ENCODE measurements around the gene MAML1. TPM values are rescaled to one million over a fixed set of nuclear protein-coding genes. Genes with fewer than 3 reads are reported as not detected.
A peak's percentile ranks its signal among the peaks of the same experiment; 100 is the strongest.
"Not testable (repeated sequence)": the region's sequence is repeated elsewhere in the genome, so short reads cannot be mapped to it uniquely, and the experiment has no call there.

Gene MAML1
- 10 to 100 TPM in 5 of 8 experiments, 1 to 10 TPM in 3; 7.7 to 37.5 (median 13.2) TPM for total RNA-seq

GRCh38 chr5:179732412-179732917 lies at the start of gene MAML1:
Gene MAML1, plus strand, starts transcription at chr5:179732822. Its CDS starts 291 bp downstream, at chr5:179733113.
- Histone ChIP-seq H3K4me1 (replicated peaks in 1 of 2) (peaks cover 6 to 12% of the 10 kb centered on the region in 2 donors), H3K27ac (peak within 1 kb of the TSS; percentile 91 to 95), H3K4me3 (peak within 1 kb of the TSS; percentile 65 to 91 (median 73))
- 0 to 20% (median 0%) methylated on average over 1 to 8 of the region's 41 CpGs; no CpG with 5 or more reads in 2 of the 10 experiments for WGBS, 10 experiments
- in situ Hi-C loops (cut with MboI; ENCODE audit: low pct_unique_long_range_greater_than_20kb in 2 of 9, low sequenced_read_pairs in 9 of 9, unreplicated experiment in 9 of 9), result no loop called here
- ATAC-seq (replicated peaks in 6 of 8), result peak; percentile 89 to 98 (median 97)

- H3K4me1 ChIP-seq (replicated peaks in 1 of 2); in situ Hi-C loops (cut with MboI; ENCODE audit: low pct_unique_long_range_greater_than_20kb in 2 of 9, low sequenced_read_pairs in 9 of 9, unreplicated experiment in 9 of 9); ATAC-seq (replicated peaks in 6 of 8); H3K27ac ChIP-seq; H3K4me3 ChIP-seq: not testable (repeated sequence)
- 73 to 100% (median 83%) methylated on average over 3 to 9 of the region's 9 CpGs; no CpG with 5 or more reads in 3 of the 10 experiments for whole genome bisulfite sequencing, 10 experiments
Observed at GRCh38 chr5:179689212-179689611, 43.4 kb upstream of the MAML1 start.

DNA sequence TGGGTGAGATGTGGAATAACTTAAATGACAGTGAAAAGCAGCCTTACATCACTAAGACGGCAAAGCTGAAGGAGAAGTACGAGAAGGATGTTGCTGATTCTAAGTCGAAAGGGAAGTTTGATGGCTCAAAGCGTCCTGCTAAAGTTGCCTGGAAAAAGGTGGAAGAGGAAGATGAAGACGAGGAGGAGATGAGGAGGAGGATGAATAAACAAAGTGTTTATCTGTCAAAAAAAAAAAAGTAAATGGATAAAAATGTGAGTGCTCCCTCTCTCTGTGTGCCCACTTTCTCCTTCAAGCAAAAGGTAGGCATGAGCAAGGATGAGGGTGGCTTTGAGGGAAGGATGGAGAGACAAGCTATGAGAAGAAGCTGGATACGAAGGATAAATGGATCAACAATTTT lies 38.1 kb upstream of the MAML1 start:
- Histone ChIP-seq H3K4me1 (replicated peaks in 1 of 2) (peaks cover 9 to 11% of the 10 kb centered on the region in 2 donors), H3K4me3 (no peak overlapping the region), H3K27ac (no peak overlapping the region)
- WGBS, 10 experiments, result 67 to 100% (median 91%) methylated on average over 1 to 6 of the region's 6 CpGs
- no peak for ATAC-seq (replicated peaks in 6 of 8)
- in situ Hi-C loops (cut with MboI; ENCODE audit: low pct_unique_long_range_greater_than_20kb in 2 of 9, low sequenced_read_pairs in 9 of 9, unreplicated experiment in 9 of 9), result no loop called here

DNA sequence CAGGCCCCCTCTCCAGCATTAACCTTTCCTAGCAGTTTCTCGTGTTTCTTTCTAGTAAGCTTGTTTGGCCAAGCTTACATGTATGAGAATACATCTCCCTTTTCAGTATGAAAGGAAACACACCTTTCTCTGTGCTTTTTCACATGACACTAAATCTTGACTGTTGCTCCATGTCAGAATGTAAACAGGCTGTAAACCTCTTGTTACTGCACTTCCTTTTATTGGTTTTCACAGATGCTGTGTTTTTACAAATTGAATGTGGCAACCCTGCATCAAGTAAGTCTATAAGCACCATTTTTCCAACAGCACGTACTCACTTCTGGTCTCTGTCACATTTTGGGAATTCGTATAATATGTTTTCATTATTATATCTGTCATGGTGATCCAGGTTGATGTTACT lies 36.0 kb upstream of the MAML1 start:
- Histone ChIP-seq H3K4me1 (replicated peaks in 1 of 2) (peaks cover 16 to 17% of the 10 kb centered on the region in 2 donors), H3K27ac (no peak overlapping the region), H3K4me3 (no peak overlapping the region)
- 88 to 100% (median 92%) methylated on average over 1 to 3 of the region's 3 CpGs; no CpG with 5 or more reads in 1 of the 10 experiments for WGBS, 10 experiments
- in situ Hi-C loops (cut with MboI; ENCODE audit: low pct_unique_long_range_greater_than_20kb in 2 of 9, low sequenced_read_pairs in 9 of 9, unreplicated experiment in 9 of 9), result no loop called here
- no peak for ATAC-seq (replicated peaks in 6 of 8)

GRCh38 chr5:179697108-179697507 lies 35.5 kb upstream of the MAML1 start:
- in situ Hi-C loops (cut with MboI; ENCODE audit: low pct_unique_long_range_greater_than_20kb in 2 of 9, low sequenced_read_pairs in 9 of 9, unreplicated experiment in 9 of 9), result no loop called here
- Histone ChIP-seq H3K27ac (peak overlapping the region in 1 of 2 donors; percentile 97), H3K4me1 (replicated peaks in 1 of 2) (peaks cover 16 to 17% of the 10 kb centered on the region in 2 donors), H3K4me3 (no peak overlapping the region)
- WGBS, 10 experiments, result 75 to 100% (median 100%) methylated on average over 1 to 2 of the region's 2 CpGs
- no peak for ATAC-seq (replicated peaks in 6 of 8)

GRCh38 chr5:179697543-179697942 lies 35.1 kb upstream of the MAML1 start:
- ATAC-seq (replicated peaks in 6 of 8); in situ Hi-C loops (cut with MboI; ENCODE audit: low pct_unique_long_range_greater_than_20kb in 2 of 9, low sequenced_read_pairs in 9 of 9, unreplicated experiment in 9 of 9): not testable (repeated sequence)
- H3K4me1 ChIP-seq (replicated peaks in 1 of 2), result peaks cover 16 to 17% of the 10 kb centered on the region in 2 donors
- peak overlapping the region; percentile 86 to 97 for H3K27ac ChIP-seq
- H3K4me3 ChIP-seq, result peak overlapping the region; percentile 50 to 94 (median 84)
- WGBS, 10 experiments, result 89 to 100% (median 100%) methylated on average over 1 to 8 of the region's 15 CpGs; no CpG with 5 or more reads in 3 of the 10 experiments

GRCh38 chr5:179697993-179698934 lies 34.4 kb upstream of the MAML1 start:
- Histone ChIP-seq H3K4me1 (replicated peaks in 1 of 2) (peaks cover 16 to 17% of the 10 kb centered on the region in 2 donors), H3K27ac (peak overlapping the region; percentile 94 to 97), H3K4me3 (peak overlapping the region; percentile 79 to 94 (median 84))
- ATAC-seq (replicated peaks in 6 of 8), result peak; percentile 85 to 95 (median 94)
- WGBS, 10 experiments, result 0 to 80% (median 21%) methylated on average over 1 to 14 of the region's 72 CpGs; no CpG with 5 or more reads in 1 of the 10 experiments
- in situ Hi-C loops (cut with MboI; ENCODE audit: low pct_unique_long_range_greater_than_20kb in 2 of 9, low sequenced_read_pairs in 9 of 9, unreplicated experiment in 9 of 9), result no loop called here

- WGBS, 10 experiments, result 0% methylated on average over 1 to 8 of the region's 58 CpGs; no CpG with 5 or more reads in 4 of the 10 experiments
- H3K4me3 ChIP-seq, result peak within 1 kb of the TSS; percentile 79 to 94 (median 84)
- ATAC-seq (replicated peaks in 6 of 8), result peak in 6 of 8 experiments; percentile 6 to 23 (median 10)
- peak within 1 kb of the TSS; percentile 94 to 97 for H3K27ac ChIP-seq
- peaks cover 16 to 17% of the 10 kb centered on the region in 2 donors for H3K4me1 ChIP-seq (replicated peaks in 1 of 2)
- in situ Hi-C loops (cut with MboI; ENCODE audit: low pct_unique_long_range_greater_than_20kb in 2 of 9, low sequenced_read_pairs in 9 of 9, unreplicated experiment in 9 of 9), result no loop called here
Observed at GRCh38 chr5:179698935-179699615, 33.5 kb upstream of the MAML1 start, which contains the start of gene CANX. Gene CANX, plus strand, starts transcription at chr5:179698967. Its CDS starts 6,715 bp downstream, at chr5:179705682.

DNA sequence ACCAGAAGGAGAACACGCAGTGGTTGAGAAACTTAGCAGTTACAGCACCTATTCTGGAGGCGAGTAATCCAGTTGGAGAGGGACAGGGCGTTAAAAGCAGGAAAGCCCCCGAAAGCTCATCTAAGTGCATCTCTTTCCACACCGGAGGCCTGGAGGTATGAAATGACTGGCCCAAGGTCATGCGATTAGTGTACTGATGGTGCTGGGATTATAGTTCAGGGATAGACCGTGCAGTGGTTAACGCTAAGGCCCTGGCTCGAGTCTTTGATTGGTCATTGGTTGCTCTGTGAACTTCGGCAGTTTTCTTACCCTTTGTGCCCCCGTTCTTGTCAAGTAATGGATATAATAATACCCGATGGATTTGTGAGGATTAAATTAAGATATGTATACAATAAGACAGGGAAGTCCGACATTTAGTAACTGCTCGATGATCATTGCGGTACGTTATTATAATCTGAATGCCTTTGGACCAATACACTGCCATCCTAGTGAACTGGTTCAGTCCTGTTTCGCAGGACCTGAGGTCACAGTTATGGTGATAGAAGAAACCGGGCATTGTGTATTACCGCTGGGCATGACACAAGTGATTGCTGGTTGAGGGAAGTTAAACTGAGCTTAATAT lies 32.9 kb upstream of the MAML1 start:
- peak overlapping the region; percentile 94 to 97 for H3K27ac ChIP-seq
- 0 to 15% (median 2%) methylated on average over 1 to 16 of the region's 19 CpGs for WGBS, 10 experiments
- ATAC-seq (replicated peaks in 6 of 8), result peak in 2 of 8 experiments; percentile 0 to 4
- peaks cover 16 to 17% of the 10 kb centered on the region in 2 donors for H3K4me1 ChIP-seq (replicated peaks in 1 of 2)
- in situ Hi-C loops (cut with MboI; ENCODE audit: low pct_unique_long_range_greater_than_20kb in 2 of 9, low sequenced_read_pairs in 9 of 9, unreplicated experiment in 9 of 9), result no loop called here
- H3K4me3 ChIP-seq, result peak overlapping the region; percentile 79 to 94 (median 84)

GRCh38 chr5:179700401-179700918 lies 32.2 kb upstream of the MAML1 start:
- peak overlapping the region; percentile 79 to 94 (median 84) for H3K4me3 ChIP-seq
- no peak for ATAC-seq (replicated peaks in 6 of 8)
- H3K27ac ChIP-seq, result peak overlapping the region in 1 of 2 donors; percentile 94
- 50 to 100% (median 65%) methylated on average over 2 to 7 of the region's 7 CpGs; no CpG with 5 or more reads in 1 of the 10 experiments for WGBS, 10 experiments
- peaks cover 19 to 24% of the 10 kb centered on the region in 2 donors for H3K4me1 ChIP-seq (replicated peaks in 1 of 2)
- in situ Hi-C loops (cut with MboI; ENCODE audit: low pct_unique_long_range_greater_than_20kb in 2 of 9, low sequenced_read_pairs in 9 of 9, unreplicated experiment in 9 of 9), result no loop called here

GRCh38 chr5:179716286-179716685 lies 16.3 kb upstream of the MAML1 start:
- in situ Hi-C loops (cut with MboI; ENCODE audit: low pct_unique_long_range_greater_than_20kb in 2 of 9, low sequenced_read_pairs in 9 of 9, unreplicated experiment in 9 of 9), result no loop called here
- Histone ChIP-seq H3K27ac (no peak overlapping the region), H3K4me1 (replicated peaks in 1 of 2) (no peaks in the 10 kb centered on the region), H3K4me3 (no peak overlapping the region)
- 90 to 100% (median 100%) methylated on average over 1 of the region's 1 CpG; no CpG with 5 or more reads in 6 of the 10 experiments for WGBS, 10 experiments
- ATAC-seq (replicated peaks in 6 of 8), result no peak

GRCh38 chr5:179720222-179720621 lies 12.4 kb upstream of the MAML1 start:
- Histone ChIP-seq H3K4me3 (no peak overlapping the region), H3K27ac (no peak overlapping the region), H3K4me1 (replicated peaks in 1 of 2) (no peaks in the 10 kb centered on the region)
- in situ Hi-C loops (cut with MboI; ENCODE audit: low pct_unique_long_range_greater_than_20kb in 2 of 9, low sequenced_read_pairs in 9 of 9, unreplicated experiment in 9 of 9), result no loop called here
- 40 to 100% (median 100%) methylated on average over 1 to 2 of the region's 2 CpGs; no CpG with 5 or more reads in 5 of the 10 experiments for WGBS, 10 experiments
- ATAC-seq (replicated peaks in 6 of 8), result no peak
